CD14-positive monocyte (primary cell): ENCODE results near the gene GPC6. TPM values are rescaled to one million over a fixed set of nuclear protein-coding genes. Genes with fewer than 3 reads are reported as not detected.

Experiments
- DNase-seq, 3 donors: peaks; one replicate each; pipeline ENCODE4 v3.0.0-alpha.2; 2011 to 2022
- H2AFZ ChIP-seq: 2 replicates; pipeline ENCODE4 v1.6.0; 2012; ENCODE audit warnings: mild to moderate bottlenecking, low read depth, low read length, inconsistent platforms; ENCODE audit not compliant: insufficient read depth, poor library complexity, severe bottlenecking
- H3K27ac ChIP-seq, 2 donors: 1 replicate in 1 of 2; 2 replicates in 1 of 2; pipeline ENCODE4 v1.5.1; 2012 to 2013; ENCODE audit warnings: low read length in 2 of 2, control low read depth in 1 of 2, inconsistent platforms in 1 of 2, low read depth in 1 of 2, mild to moderate bottlenecking in 1 of 2
- H3K27me3 ChIP-seq, 2 donors: one replicate each; pipeline versions ENCODE4 v1.6.0 to v1.6.1; 2011 to 2013; ENCODE audit warnings: low read length in 2 of 2; ENCODE audit not compliant: control insufficient read depth in 2 of 2, insufficient read depth in 2 of 2
- H3K36me3 ChIP-seq, 2 donors: replicated peaks in 1 of 2; 1 replicate in 1 of 2; 2 replicates in 1 of 2; pipeline versions ENCODE4 v1.5.1 to v1.6.1; 2012 to 2013; ENCODE audit warnings: low read length in 2 of 2, control low read depth in 1 of 2, inconsistent platforms in 1 of 2, mild to moderate bottlenecking in 1 of 2; ENCODE audit not compliant: insufficient read depth in 2 of 2, control insufficient read depth in 1 of 2
- H3K4me1 ChIP-seq, 2 donors: 1 replicate in 1 of 2; 2 replicates in 1 of 2; pipeline versions ENCODE4 v1.5.1 to v1.6.1; 2012 to 2013; ENCODE audit warnings: low read length in 2 of 2, control low read depth in 1 of 2, inconsistent platforms in 1 of 2, mild to moderate bottlenecking in 1 of 2, moderate library complexity in 1 of 2; ENCODE audit not compliant: insufficient read depth in 2 of 2, control insufficient read depth in 1 of 2
- H3K4me2 ChIP-seq: replicated peaks from 2 replicates; pipeline ENCODE3; 2012; ENCODE audit warnings: low read length, moderate library complexity, mild to moderate bottlenecking; ENCODE audit not compliant: poor library complexity, severe bottlenecking; ENCODE audit errors: extremely low read depth
- H3K4me3 ChIP-seq, 3 experiments: fragments of 200-600 bp in 1 of 3; sonication (generic) in 1 of 3; replicated peaks in 1 of 3; 1 replicate in 2 of 3; 2 replicates in 1 of 3; pipeline ENCODE4 v1.5.1; 2011 to 2013; ENCODE audit warnings: low read length in 3 of 3, mild to moderate bottlenecking in 3 of 3, control low read depth in 2 of 3, low read depth in 2 of 3, inconsistent platforms in 1 of 3, moderate library complexity in 1 of 3
- H3K79me2 ChIP-seq: 2 replicates; pipeline ENCODE4 v1.6.0; 2012; ENCODE audit warnings: mild to moderate bottlenecking, control low read depth, inconsistent platforms, low read length, moderate library complexity; ENCODE audit not compliant: insufficient read depth
- H3K9ac ChIP-seq: 2 replicates; pipeline ENCODE4 v1.6.0; 2017; ENCODE audit warnings: low read length, mild to moderate bottlenecking; ENCODE audit not compliant: insufficient read depth, poor library complexity, severe bottlenecking
- H3K9me3 ChIP-seq, 2 donors: replicated peaks in 1 of 2; 1 replicate in 1 of 2; 2 replicates in 1 of 2; pipeline versions ENCODE4 v1.5.1 to v1.6.1; 2012 to 2013; ENCODE audit warnings: low read length in 2 of 2, control low read depth in 1 of 2; ENCODE audit not compliant: control insufficient read depth in 1 of 2, insufficient read depth in 1 of 2
- H4K20me1 ChIP-seq: 2 replicates; pipeline ENCODE4 v1.6.0; 2012; ENCODE audit warnings: mild to moderate bottlenecking, low read length, control low read depth, moderate library complexity; ENCODE audit not compliant: insufficient read depth
- H3K27ac Mint-ChIP-seq, 7 donors: one replicate each; pipeline ENCODE4 v1.8.0; 2020; ENCODE audit warnings: mild to moderate bottlenecking in 7 of 7, mixed read lengths in 7 of 7, moderate library complexity in 6 of 7, inconsistent platforms in 2 of 7
- H3K27me3 Mint-ChIP-seq, 3 donors: one replicate each; pipeline ENCODE4 v1.8.0; 2021 to 2022; ENCODE audit warnings: low read depth in 3 of 3, mild to moderate bottlenecking in 3 of 3, mixed read lengths in 3 of 3, moderate library complexity in 3 of 3, inconsistent platforms in 1 of 3
- H3K36me3 Mint-ChIP-seq, 2 donors: one replicate each; pipeline ENCODE4 v1.8.0; 2020; ENCODE audit warnings: mixed read lengths in 2 of 2, inconsistent platforms in 1 of 2, mild to moderate bottlenecking in 1 of 2
- H3K4me1 Mint-ChIP-seq: one replicate; pipeline ENCODE4 v1.8.0; 2020; ENCODE audit warnings: mild to moderate bottlenecking, mixed read lengths
- H3K4me3 Mint-ChIP-seq, 2 donors: one replicate each; pipeline ENCODE4 v1.8.0; 2020; ENCODE audit warnings: mild to moderate bottlenecking in 2 of 2, mixed read lengths in 2 of 2, moderate library complexity in 1 of 2
- H3K9me3 Mint-ChIP-seq, 7 donors: one replicate each; pipeline ENCODE4 v1.8.0; 2020 to 2022; ENCODE audit warnings: mixed read lengths in 7 of 7, mild to moderate bottlenecking in 6 of 7, moderate library complexity in 6 of 7, inconsistent platforms in 2 of 7
- CTCF ChIP-seq: fragments of 200-600 bp; IDR thresholded peaks from one replicate; pipeline ENCODE4 v1.8.0; 2022; ENCODE audit warnings: antibody characterized with exemption, mild to moderate bottlenecking
- WGBS: methylation state at CpG from one replicate; pipeline ENCODE4 v1.1.5; 2013; ENCODE audit warnings: missing lambda C conversion rate; ENCODE audit not compliant: insufficient coverage; 5-methylcytosine and 5-hydroxymethylcytosine counted together
- intact Hi-C, 2 donors: fragments of 100-400 bp; cut with micrococcal nuclease; formaldehyde crosslinking; loops; one replicate each; pipeline versions ENCODE4 v1.15.0 to v1.15.1; 2023
- polyA plus RNA-seq, 3 donors: library from polyadenylated mRNA; depleted of rRNA in 1 of 3; unstranded in 2 of 3; stranded (reverse) in 1 of 3; fragments of 300-500 nt in 2 of 3; fragments of >200 nt in 1 of 3; fragmentation: Illumina TruSeq in 2 of 3; gene quantifications; 1 replicate in 2 of 3; 2 replicates in 1 of 3; pipeline ENCODE4 v1.2.3, GENCODE V29; 2012 to 2021

GPC6 gene
- polyA plus RNA-seq, 3 donors: not detected

DNA sequence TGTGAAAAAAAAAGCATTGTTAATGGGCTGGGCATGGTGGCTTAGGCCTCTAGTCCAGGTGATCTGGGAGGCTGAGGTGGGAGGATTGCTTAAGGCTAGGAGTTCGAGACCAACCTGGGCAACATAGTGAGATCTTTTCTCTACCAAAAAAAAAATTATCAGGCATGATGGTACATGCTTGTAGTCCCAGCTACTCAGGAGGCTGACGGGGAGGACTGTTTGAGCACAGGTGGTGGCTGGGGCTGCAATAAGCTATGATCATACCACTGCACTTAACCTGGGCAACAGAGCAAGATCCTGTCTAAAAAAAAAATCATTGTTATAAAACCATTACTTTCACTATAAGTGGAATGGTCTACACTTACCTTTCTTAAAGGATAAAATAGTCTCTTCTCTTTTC, 30.4 kb downstream of the GPC6 start:
- no peak for TF ChIP-seq CTCF
- no peaks in the 10 kb centered on the region for H3K79me2 ChIP-seq
- H3K36me3 ChIP-seq: no peaks in the 10 kb centered on the region
- H3K27ac Mint-ChIP-seq: no peak overlapping the region
- no peak overlapping the region for H3K4me3 ChIP-seq
- WGBS: no CpG with 5 or more reads among the region's 2 CpGs
- H3K9ac ChIP-seq: no peak overlapping the region
- DNase-seq: no peak
- no peak overlapping the region for H3K27ac ChIP-seq
- H3K9me3 Mint-ChIP-seq: peaks cover 0 to 3% (median 0%) of the 10 kb centered on the region in 7 donors
- no peaks in the 10 kb centered on the region for H3K9me3 ChIP-seq
- no peaks in the 10 kb centered on the region for H3K27me3 ChIP-seq
- no peaks in the 10 kb centered on the region for H3K36me3 Mint-ChIP-seq
- no peaks in the 10 kb centered on the region for H3K4me1 Mint-ChIP-seq
- no peak overlapping the region for H3K4me2 ChIP-seq
- no peaks in the 10 kb centered on the region for H3K27me3 Mint-ChIP-seq
- H4K20me1 ChIP-seq: no peaks in the 10 kb centered on the region
- H3K4me1 ChIP-seq: no peaks in the 10 kb centered on the region
- H2AFZ ChIP-seq: no peak overlapping the region
- intact Hi-C loops: no loop called here
- no peak overlapping the region for H3K4me3 Mint-ChIP-seq

GRCh38 chr13:93259527-93260080, 33.0 kb downstream of the GPC6 start:
- intact Hi-C loops: no loop called here
- no peak overlapping the region for H3K27ac ChIP-seq
- no peaks in the 10 kb centered on the region for H3K9me3 ChIP-seq
- H4K20me1 ChIP-seq: no peaks in the 10 kb centered on the region
- no peak overlapping the region for H3K4me3 ChIP-seq
- no peaks in the 10 kb centered on the region for H3K27me3 ChIP-seq
- H3K27ac Mint-ChIP-seq: no peak overlapping the region
- H3K4me1 ChIP-seq: no peaks in the 10 kb centered on the region
- no peaks in the 10 kb centered on the region for H3K27me3 Mint-ChIP-seq
- no peak overlapping the region for H2AFZ ChIP-seq
- DNase-seq: no peak
- no peaks in the 10 kb centered on the region for H3K36me3 ChIP-seq
- no peak overlapping the region for H3K4me3 Mint-ChIP-seq
- no peaks in the 10 kb centered on the region for H3K36me3 Mint-ChIP-seq
- H3K9me3 Mint-ChIP-seq: peaks cover 0 to 13% (median 4%) of the 10 kb centered on the region in 7 donors
- H3K4me2 ChIP-seq: no peak overlapping the region
- H3K79me2 ChIP-seq: no peaks in the 10 kb centered on the region
- H3K9ac ChIP-seq: no peak overlapping the region
- H3K4me1 Mint-ChIP-seq: no peaks in the 10 kb centered on the region
- TF ChIP-seq CTCF: no peak
